Measurements from ENCODE around the gene ATG13. TPM values are rescaled to one million over a fixed set of nuclear protein-coding genes. Genes with fewer than 3 reads are reported as not detected.
"Not testable (repeated sequence)": the region's sequence is repeated elsewhere in the genome, so short reads cannot be mapped to it uniquely, and the experiment has no call there.

The ATG13 gene
- total RNA-seq (2014; rRNA removed; shearing (Covaris generic)), result 46.4 and 74.7 TPM in 2 replicates

GRCh38 chr11:46617134-46617971 lies at the start of gene ATG13, which contains the start of gene HARBI1:
TSS of gene ATG13 (plus strand) at chr11:46617553. CDS start at chr11:46644292, 26,739 bp downstream.
TSS of gene HARBI1 (minus strand) at chr11:46617227. CDS start at chr11:46616237, 990 bp downstream.
- DNase-seq (ENCODE audit: low read depth), result peak; percentile 95

- no peak for DNase-seq (ENCODE audit: low read depth)
Measured at GRCh38 chr11:46570790-46571398, 46.5 kb upstream of the ATG13 start.

- no peak for DNase-seq (ENCODE audit: low read depth)
Measured at GRCh38 chr11:46574656-46575055, 42.7 kb upstream of the ATG13 start.

- no peak for DNase-seq (ENCODE audit: low read depth)
Measured at GRCh38 chr11:46577058-46577457, 40.3 kb upstream of the ATG13 start.

GRCh38 chr11:46582588-46582987 lies 34.8 kb upstream of the ATG13 start:
- DNase-seq (ENCODE audit: low read depth), result no peak

- not testable (repeated sequence) for DNase-seq (ENCODE audit: low read depth)
Measured at GRCh38 chr11:46583513-46583912, 33.8 kb upstream of the ATG13 start.

GRCh38 chr11:46588131-46588530 lies 29.2 kb upstream of the ATG13 start:
- no peak for DNase-seq (ENCODE audit: low read depth)

- DNase-seq (ENCODE audit: low read depth), result no peak
Measured at GRCh38 chr11:46588915-46589314, 28.4 kb upstream of the ATG13 start.

- DNase-seq (ENCODE audit: low read depth), result no peak
Measured at GRCh38 chr11:46590740-46591605, 26.4 kb upstream of the ATG13 start.

GRCh38 chr11:46593550-46594373 lies 23.6 kb upstream of the ATG13 start, which contains the start of gene AMBRA1:
TSS of gene AMBRA1 (minus strand) at chr11:46594023. CDS start at chr11:46548380, 45,643 bp downstream.
- peak; percentile 89 for DNase-seq (ENCODE audit: low read depth)

GRCh38 chr11:46594374-46594700 lies 23.0 kb upstream of the ATG13 start:
- no peak for DNase-seq (ENCODE audit: low read depth)

GRCh38 chr11:46594785-46595184 lies 22.6 kb upstream of the ATG13 start:
- no peak for DNase-seq (ENCODE audit: low read depth)

- no peak for DNase-seq (ENCODE audit: low read depth)
Measured at GRCh38 chr11:46597155-46597554, 20.2 kb upstream of the ATG13 start.

- DNase-seq (ENCODE audit: low read depth), result peak; percentile 82
Measured at GRCh38 chr11:46597609-46598219, 19.6 kb upstream of the ATG13 start.

- DNase-seq (ENCODE audit: low read depth), result no peak
Measured at GRCh38 chr11:46599340-46600193, 17.8 kb upstream of the ATG13 start.

- no peak for DNase-seq (ENCODE audit: low read depth)
Measured at GRCh38 chr11:46600194-46600960, 17.0 kb upstream of the ATG13 start.

- DNase-seq (ENCODE audit: low read depth), result no peak
Measured at GRCh38 chr11:46601129-46601528, 16.2 kb upstream of the ATG13 start.

- no peak for DNase-seq (ENCODE audit: low read depth)
Measured at GRCh38 chr11:46603704-46604308, 13.5 kb upstream of the ATG13 start.

GRCh38 chr11:46604796-46605195 lies 12.6 kb upstream of the ATG13 start:
- DNase-seq (ENCODE audit: low read depth), result no peak
